Fibroblast of gingiva (primary cell): ENCODE results near the gene HINT2.

ENCODE experiments used
- DNase-seq: peaks from one replicate; pipeline ENCODE4 v3.0.0-alpha.2; 2011; ENCODE audit warnings: low read depth

The HINT2 gene

GRCh38 chr9:35814841-35815543 lies at the start of gene HINT2:
Gene HINT2, minus strand, starts transcription at chr9:35815042. Its CDS starts 63 bp downstream, at chr9:35814979.
- DNase-seq: peak; percentile 99

GRCh38 chr9:35863583-35863982 lies 48.7 kb upstream of the HINT2 start:
- DNase-seq: no peak

GRCh38 chr9:35862328-35862727 lies 47.5 kb upstream of the HINT2 start:
- no peak for DNase-seq

GRCh38 chr9:35861161-35861897 lies 46.5 kb upstream of the HINT2 start:
- no peak for DNase-seq

GRCh38 chr9:35859990-35860339 lies 45.1 kb upstream of the HINT2 start:
- DNase-seq: no peak

DNA sequence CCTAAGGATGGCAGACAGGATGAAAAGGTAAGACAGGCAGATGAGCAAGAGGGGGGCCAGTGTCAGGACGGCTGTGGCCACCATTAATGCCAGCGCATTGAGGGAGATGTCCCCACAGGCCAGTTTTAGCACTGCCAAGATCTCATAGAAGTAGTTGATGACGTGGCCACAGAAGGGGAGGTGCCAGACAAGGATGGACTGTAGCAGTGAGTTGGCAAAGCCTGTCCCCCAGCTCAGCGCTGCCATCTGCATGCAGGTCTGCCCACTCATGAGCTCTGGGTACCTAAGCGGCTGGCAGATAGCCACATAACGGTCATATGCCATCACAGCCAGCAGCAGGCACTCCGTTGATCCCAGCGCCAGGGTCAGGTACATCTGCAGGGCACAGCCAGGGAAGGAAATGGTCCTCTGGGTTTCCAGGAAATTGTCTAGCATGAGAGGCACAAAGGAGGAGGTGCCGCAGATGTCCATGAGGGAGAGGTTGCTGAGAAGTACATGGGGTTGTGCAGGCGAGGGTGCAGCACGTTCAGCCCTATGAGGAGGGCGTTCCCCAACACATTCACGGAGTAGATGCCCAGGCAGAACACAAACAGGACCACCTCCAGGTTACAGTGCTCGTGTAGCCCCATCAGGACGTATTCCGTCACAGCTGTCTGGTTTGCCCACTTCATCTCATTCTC lies 44.6 kb upstream of the HINT2 start:
- peak; percentile 18 for DNase-seq

DNA sequence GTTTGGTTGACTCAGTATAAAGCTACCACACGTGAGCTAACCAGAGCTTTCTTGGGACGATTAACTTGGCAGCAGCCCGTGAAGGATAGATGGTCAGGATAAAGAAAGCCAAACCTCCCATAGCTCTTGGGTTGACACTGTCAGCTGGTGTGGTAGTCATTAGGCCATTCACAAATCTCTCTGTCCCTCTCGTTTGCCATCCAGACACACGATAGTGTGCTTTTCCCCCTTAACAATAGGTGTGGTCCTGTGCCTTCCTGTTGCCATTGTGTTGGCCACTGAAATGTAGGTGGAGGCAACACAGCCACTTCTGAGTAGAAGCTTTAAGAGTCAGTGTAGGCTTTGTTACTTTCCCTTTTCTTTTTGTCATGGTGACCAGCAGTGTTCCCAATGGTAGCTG lies 43.6 kb upstream of the HINT2 start:
- DNase-seq: no peak

GRCh38 chr9:35856882-35857281 lies 42.0 kb upstream of the HINT2 start:
- no peak for DNase-seq

GRCh38 chr9:35856206-35856605 lies 41.4 kb upstream of the HINT2 start:
- DNase-seq: no peak

GRCh38 chr9:35854091-35854762 lies 39.4 kb upstream of the HINT2 start:
- no peak for DNase-seq

DNA sequence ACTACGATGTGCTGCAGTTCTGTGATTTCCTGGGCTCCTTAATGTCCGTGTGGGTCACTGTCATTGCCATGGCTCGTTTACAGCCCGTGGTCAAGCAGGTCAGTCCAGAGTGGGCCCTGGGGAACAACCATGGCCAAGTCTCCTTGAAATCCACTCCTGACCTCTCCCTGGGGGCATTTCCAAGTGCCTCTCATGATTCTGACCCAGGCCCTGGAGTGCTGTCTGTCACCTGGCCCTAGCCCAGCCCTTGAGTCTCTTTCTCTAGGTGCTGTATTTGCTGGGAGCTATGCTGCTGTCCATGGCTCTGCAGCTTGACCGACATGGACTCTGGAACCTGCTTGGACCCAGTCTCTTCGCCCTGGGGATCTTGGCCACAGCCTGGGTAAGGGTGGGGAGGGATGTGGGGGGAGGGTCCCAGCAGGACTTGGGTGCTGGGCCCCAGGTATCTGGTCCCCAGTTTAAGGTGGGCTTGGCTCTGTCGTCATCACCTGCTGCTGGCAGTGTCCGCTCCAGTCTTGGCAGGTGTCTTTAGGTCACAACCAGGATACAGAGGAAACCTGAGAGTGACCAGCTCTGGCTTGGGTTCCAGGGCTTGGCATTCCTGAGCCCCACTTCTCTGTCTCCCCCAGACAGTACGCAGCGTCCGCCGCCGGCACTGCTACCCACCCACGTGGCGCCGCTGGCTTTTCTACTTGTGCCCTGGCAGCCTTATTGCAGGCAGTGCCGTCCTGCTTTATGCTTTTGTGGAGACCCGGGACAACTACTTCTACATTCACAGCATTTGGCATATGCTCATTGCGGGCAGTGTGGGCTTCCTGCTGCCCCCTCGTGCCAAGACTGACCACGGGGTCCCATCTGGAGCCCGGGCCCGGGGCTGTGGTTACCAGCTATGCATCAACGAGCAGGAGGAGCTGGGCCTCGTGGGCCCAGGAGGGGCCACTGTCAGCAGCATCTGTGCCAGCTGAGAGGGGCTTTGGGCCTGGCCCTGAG lies 38.3 kb upstream of the HINT2 start:
- no peak for DNase-seq

DNA sequence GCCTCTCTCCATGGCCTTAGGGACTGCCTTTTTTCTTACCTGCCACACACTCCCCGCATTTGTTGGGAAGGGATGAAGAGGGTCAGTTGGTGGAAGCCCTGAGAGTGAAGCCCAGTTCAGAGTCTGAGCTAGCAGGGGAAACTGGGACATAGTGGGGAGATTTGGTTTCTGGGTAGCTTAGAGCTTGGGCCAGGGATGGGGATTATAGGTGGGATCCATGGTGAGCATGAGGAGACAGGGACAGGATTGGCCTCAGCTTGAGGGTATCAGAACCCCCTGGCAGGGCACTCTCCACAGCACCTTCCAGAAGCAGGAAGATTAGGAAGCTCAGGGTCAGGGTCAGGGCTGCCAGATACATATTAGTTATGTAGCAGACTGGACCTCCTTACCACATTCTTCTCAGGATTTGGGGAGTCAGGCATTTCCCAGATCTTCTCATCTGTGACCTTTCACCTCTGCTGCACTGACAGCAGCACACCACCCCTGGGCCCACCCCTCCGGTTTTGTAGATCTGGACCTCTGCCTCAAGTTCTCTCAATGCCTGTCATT lies 37.5 kb upstream of the HINT2 start:
- DNase-seq: no peak

GRCh38 chr9:35847792-35848572 lies 33.1 kb upstream of the HINT2 start:
- peak; percentile 30 for DNase-seq

GRCh38 chr9:35845824-35846771 lies 31.3 kb upstream of the HINT2 start:
- DNase-seq: no peak

DNA sequence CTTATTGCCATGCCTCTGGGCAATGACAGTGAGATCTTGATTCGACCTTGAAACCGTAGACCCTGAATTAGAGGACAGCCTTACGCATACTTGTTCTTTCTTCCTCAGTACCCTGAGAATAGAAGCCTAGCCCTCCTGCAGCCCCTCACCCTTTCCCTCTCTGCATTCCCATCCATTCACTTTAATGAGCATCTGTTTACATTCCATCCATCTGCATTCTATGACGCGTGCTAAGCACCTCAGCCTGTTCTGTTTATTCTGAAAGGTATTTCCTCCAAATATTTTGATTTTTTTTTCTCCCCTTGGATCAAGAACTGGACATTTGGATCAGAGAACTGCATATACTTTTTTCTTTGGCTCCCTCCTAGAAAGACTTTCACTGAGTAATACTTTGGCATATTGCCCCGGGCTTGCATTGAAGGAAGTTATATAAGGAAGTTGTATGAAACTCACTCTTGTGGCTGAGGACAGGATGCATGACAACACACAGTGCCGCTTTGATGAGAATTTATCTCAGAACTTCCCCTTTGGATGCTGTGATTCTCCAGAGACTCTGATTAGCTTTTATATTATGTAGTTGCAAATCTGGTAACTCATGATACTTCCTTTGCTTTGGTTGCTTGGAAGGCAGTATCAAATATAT lies 29.9 kb upstream of the HINT2 start:
- peak; percentile 87 for DNase-seq

GRCh38 chr9:35842795-35843194 lies 28.0 kb upstream of the HINT2 start:
- no peak for DNase-seq

- DNase-seq: peak; percentile 76
Observed at GRCh38 chr9:35842020-35842745, 27.3 kb upstream of the HINT2 start.

DNA sequence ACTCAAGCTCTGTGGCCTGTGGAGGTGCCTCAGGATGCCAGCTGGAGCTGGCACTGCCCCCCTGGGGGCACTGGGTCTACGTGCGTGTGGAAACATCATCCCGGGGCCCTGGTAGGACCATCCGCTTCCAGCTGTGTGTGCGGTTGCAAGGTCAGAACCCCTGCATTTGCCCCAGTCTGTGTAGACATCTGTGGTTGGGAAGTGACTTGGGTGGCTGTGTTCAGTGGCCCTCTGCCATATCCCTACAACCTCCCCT lies 26.7 kb upstream of the HINT2 start:
- no peak for DNase-seq
